B cell (primary cell): ENCODE data around the gene VPS26C. TPM values are rescaled to one million over a fixed set of nuclear protein-coding genes. Genes with fewer than 3 reads are reported as not detected.
"Not testable (repeated sequence)": the region's sequence is repeated elsewhere in the genome, so short reads cannot be mapped to it uniquely, and the experiment has no call there.

ENCODE experiments used
- ATAC-seq: fragments of 200-7000 bp; cut with Tn5 transposase; one replicate; pipeline ENCODE4 v1.10.0; 2021; ENCODE audit warnings: low read depth, mild to moderate bottlenecking, moderate number of reproducible peaks, moderate library complexity
- CTCF ChIA-PET: fragments of 350-600 bp; sonication (Branson Sonifier 250); formaldehyde crosslinking; loops from one replicate; lab custom pipeline; 2021; ENCODE audit warnings: antibody characterized with exemption, inconsistent platforms; lab: Charles Lee
- POLR2A ChIA-PET: fragments of 350-600 bp; sonication (Branson Sonifier 250); formaldehyde crosslinking; loops from one replicate; lab custom pipeline; 2021; ENCODE audit warnings: antibody characterized with exemption; lab: Charles Lee
- DNase-seq: peaks from one replicate; pipeline ENCODE4 v3.0.0; 2013
- H2AFZ ChIP-seq: 2 replicates; pipeline ENCODE4 v1.6.1; 2012; ENCODE audit warnings: mild to moderate bottlenecking, low read depth, low read length; ENCODE audit not compliant: insufficient read depth, poor library complexity, severe bottlenecking
- H3K27ac ChIP-seq, 2 donors: 1 replicate in 1 of 2; 2 replicates in 1 of 2; pipeline ENCODE4 v1.5.1; 2012 to 2013; ENCODE audit warnings: low read length in 2 of 2, mild to moderate bottlenecking in 2 of 2, moderate library complexity in 1 of 2
- H3K27me3 ChIP-seq, 4 experiments: fragments of 200-600 bp in 1 of 4; sonication (generic) in 1 of 4; replicated peaks in 1 of 4; 1 replicate in 2 of 4; 2 replicates in 2 of 4; pipeline versions ENCODE4 v1.6.1 to v1.7.0; 2013 to 2016; ENCODE audit warnings: low read length in 3 of 4, mild to moderate bottlenecking in 2 of 4, mixed read lengths in 1 of 4, moderate library complexity in 1 of 4; ENCODE audit not compliant: insufficient read depth in 4 of 4, control insufficient read depth in 3 of 4; ENCODE audit errors: control extremely low read depth in 1 of 4
- H3K36me3 ChIP-seq, 2 experiments: replicated peaks in 1 of 2; 1 replicate in 1 of 2; 2 replicates in 1 of 2; pipeline versions ENCODE4 v1.6.1 to v1.7.1; 2013; ENCODE audit warnings: low read length in 1 of 2; ENCODE audit not compliant: insufficient read depth in 2 of 2, control insufficient read depth in 1 of 2; ENCODE audit errors: control extremely low read depth in 1 of 2, extremely low read depth in 1 of 2
- H3K4me1 ChIP-seq, 2 donors: fragments of 200-600 bp in 1 of 2; sonication (generic) in 1 of 2; 1 replicate in 1 of 2; 2 replicates in 1 of 2; pipeline versions ENCODE4 v1.5.1 to v1.6.1; 2013 to 2017; ENCODE audit warnings: low read length in 2 of 2; ENCODE audit not compliant: control insufficient read depth in 2 of 2, insufficient read depth in 2 of 2
- H3K4me2 ChIP-seq: replicated peaks from 2 replicates; pipeline ENCODE3; 2012; ENCODE audit warnings: mild to moderate bottlenecking, low read depth, low read length; ENCODE audit not compliant: poor library complexity, severe bottlenecking
- H3K4me3 ChIP-seq, 5 experiments: fragments of 200-600 bp in 1 of 5; sonication (generic) in 1 of 5; 1 replicate in 3 of 5; 2 replicates in 2 of 5; pipeline versions ENCODE4 v1.5.1 to v1.7.0; 2011 to 2016; ENCODE audit warnings: low read length in 4 of 5, mild to moderate bottlenecking in 4 of 5, low read depth in 2 of 5, control low read depth in 1 of 5, moderate library complexity in 1 of 5; ENCODE audit not compliant: insufficient read depth in 1 of 5; ENCODE audit errors: control extremely low read depth in 1 of 5, extremely low read depth in 1 of 5
- H3K79me2 ChIP-seq: fragments of 200-600 bp; sonication (generic); one replicate; pipeline ENCODE4 v1.6.0; 2016; ENCODE audit warnings: low read length; ENCODE audit not compliant: control insufficient read depth, insufficient read depth
- H3K9ac ChIP-seq: fragments of 200-600 bp; sonication (generic); 2 replicates; pipeline ENCODE4 v1.6.1; 2017; ENCODE audit warnings: mild to moderate bottlenecking, low read length, moderate library complexity
- H3K9me3 ChIP-seq, 3 donors: one replicate each; pipeline versions ENCODE4 v1.6.1 to v1.7.1; 2013; ENCODE audit warnings: low read length in 2 of 3; ENCODE audit not compliant: control insufficient read depth in 2 of 3, insufficient read depth in 1 of 3; ENCODE audit errors: control extremely low read depth in 1 of 3
- H4K20me1 ChIP-seq: 2 replicates; pipeline ENCODE4 v1.6.0; 2012; ENCODE audit warnings: mild to moderate bottlenecking, low read length; ENCODE audit not compliant: insufficient read depth, control insufficient read depth, poor library complexity, severe bottlenecking
- H3K27ac Mint-ChIP-seq: one replicate; pipeline ENCODE4 v1.8.0; 2021; ENCODE audit warnings: mixed read lengths
- H3K27me3 Mint-ChIP-seq: one replicate; pipeline ENCODE4 v1.8.0; 2021; ENCODE audit warnings: mixed read lengths
- H3K4me1 Mint-ChIP-seq: one replicate; pipeline ENCODE4 v1.8.0; 2021; ENCODE audit warnings: mixed read lengths
- H3K4me3 Mint-ChIP-seq: one replicate; pipeline ENCODE4 v1.8.0; 2021; ENCODE audit warnings: mixed read lengths
- H3K9me3 Mint-ChIP-seq: one replicate; pipeline ENCODE4 v1.8.0; 2022; ENCODE audit warnings: mixed read lengths; ENCODE audit not compliant: insufficient read depth
- EZH2 ChIP-seq: IDR thresholded peaks from 2 replicates; pipeline ENCODE4 v1.6.1; 2012; ENCODE audit warnings: borderline replicate concordance, low read depth, mild to moderate bottlenecking, moderate library complexity, low read length; ENCODE audit not compliant: insufficient read depth, poor library complexity, severe bottlenecking
- WGBS: methylation state at CpG from one replicate; pipeline ENCODE4 v1.1.5; 2013; ENCODE audit warnings: missing lambda C conversion rate; ENCODE audit not compliant: insufficient coverage; 5-methylcytosine and 5-hydroxymethylcytosine counted together
- intact Hi-C: fragments of 100-400 bp; cut with micrococcal nuclease; formaldehyde crosslinking; loops from one replicate; pipeline ENCODE4 v1.10.0; 2022
- polyA plus RNA-seq: library from polyadenylated mRNA; depleted of rRNA; stranded (reverse); fragments of >200 nt; gene quantifications from 2 replicates; pipeline ENCODE4 v1.2.3, GENCODE V29; 2012
- total RNA-seq, 2 donors: library from RNA; stranded (reverse); fragments of 120-200 nt in 1 of 2; gene quantifications; 1 replicate in 1 of 2; 2 replicates in 1 of 2; pipeline versions ENCODE4 v1.2.3 to v1.2.4, GENCODE V29; 2013 to 2022
- TF ChIP-seq, protein P1 (sequence below): fragments of 200-600 bp; IDR thresholded peaks from one replicate; pipeline ENCODE4 v1.8.0; 2022; ENCODE audit warnings: antibody characterized with exemption, mild to moderate bottlenecking

VPS26C gene
- total and polyA plus RNA-seq, 2 donors (not counting 1 experiment from before 2014, with no cell fraction given) = 34.3 to 58.6 TPM

DNA sequence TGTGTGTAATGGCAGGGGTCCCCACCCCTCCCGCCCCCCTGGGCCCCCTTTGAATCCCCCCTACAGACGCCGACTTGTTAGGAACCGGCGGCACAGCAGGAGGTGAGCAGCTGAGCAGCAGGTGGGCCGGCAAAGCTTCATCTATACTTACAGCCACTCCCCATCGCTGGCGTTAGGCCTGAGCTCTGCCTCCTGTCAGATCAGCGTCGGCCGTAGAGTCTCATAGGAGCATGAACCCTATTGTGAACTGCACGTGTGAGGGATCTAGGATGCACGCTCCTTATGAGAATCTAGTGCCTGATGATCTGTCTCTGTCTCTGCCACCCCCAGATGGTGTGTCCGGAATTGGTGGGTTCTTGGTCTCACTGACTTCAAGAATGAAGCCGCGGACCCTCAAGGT, 14.9 kb upstream of the VPS26C start:
- Histone ChIP-seq H3K9me3 (no peaks in the 10 kb centered on the region), H4K20me1 (no peaks in the 10 kb centered on the region), H3K9ac (no peak overlapping the region), H2AFZ (no peak overlapping the region), H3K4me2 (peak overlapping the region; percentile 33), H3K27me3 (peaks cover 0 to 2% (median 0%) of the 10 kb centered on the region in 4 experiments), H3K79me2 (no peaks in the 10 kb centered on the region), H3K27ac (no peak overlapping the region), H3K36me3 (no peaks in the 10 kb centered on the region), H3K4me1 (no peaks in the 10 kb centered on the region), H3K4me3 (peak overlapping the region in 2 of 5 experiments; percentile 15 to 40)
- Mint-ChIP-seq H3K27ac (no peak overlapping the region), H3K27me3 (peaks cover 5% of the 10 kb centered on the region), H3K4me3 (peak overlapping the region; percentile 69), H3K9me3 (no peaks in the 10 kb centered on the region), H3K4me1 (no peaks in the 10 kb centered on the region)
- CTCF ChIA-PET = no interaction called here
- ATAC-seq = no peak
- 65% methylated on average over 13 of the region's 16 CpGs for WGBS
- DNase-seq = no peak
- intact Hi-C loops = no loop called here
- POLR2A ChIA-PET = no interaction called here
- no peak for TF ChIP-seq EZH2
- TF ChIP-seq, protein P1, sequence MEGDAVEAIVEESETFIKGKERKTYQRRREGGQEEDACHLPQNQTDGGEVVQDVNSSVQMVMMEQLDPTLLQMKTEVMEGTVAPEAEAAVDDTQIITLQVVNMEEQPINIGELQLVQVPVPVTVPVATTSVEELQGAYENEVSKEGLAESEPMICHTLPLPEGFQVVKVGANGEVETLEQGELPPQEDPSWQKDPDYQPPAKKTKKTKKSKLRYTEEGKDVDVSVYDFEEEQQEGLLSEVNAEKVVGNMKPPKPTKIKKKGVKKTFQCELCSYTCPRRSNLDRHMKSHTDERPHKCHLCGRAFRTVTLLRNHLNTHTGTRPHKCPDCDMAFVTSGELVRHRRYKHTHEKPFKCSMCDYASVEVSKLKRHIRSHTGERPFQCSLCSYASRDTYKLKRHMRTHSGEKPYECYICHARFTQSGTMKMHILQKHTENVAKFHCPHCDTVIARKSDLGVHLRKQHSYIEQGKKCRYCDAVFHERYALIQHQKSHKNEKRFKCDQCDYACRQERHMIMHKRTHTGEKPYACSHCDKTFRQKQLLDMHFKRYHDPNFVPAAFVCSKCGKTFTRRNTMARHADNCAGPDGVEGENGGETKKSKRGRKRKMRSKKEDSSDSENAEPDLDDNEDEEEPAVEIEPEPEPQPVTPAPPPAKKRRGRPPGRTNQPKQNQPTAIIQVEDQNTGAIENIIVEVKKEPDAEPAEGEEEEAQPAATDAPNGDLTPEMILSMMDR = no peak

- TF ChIP-seq EZH2 = no peak
- TF ChIP-seq, protein P1 = no peak
- Histone ChIP-seq H3K9me3 (no peaks in the 10 kb centered on the region), H3K4me1 (no peaks in the 10 kb centered on the region), H3K79me2 (no peaks in the 10 kb centered on the region), H2AFZ (peak overlapping the region; percentile 32), H3K27ac (no peak overlapping the region), H4K20me1 (no peaks in the 10 kb centered on the region), H3K9ac (no peak overlapping the region), H3K36me3 (no peaks in the 10 kb centered on the region), H3K4me3 (no peak overlapping the region), H3K4me2 (no peak overlapping the region), H3K27me3 (peaks cover 0 to 2% (median 0%) of the 10 kb centered on the region in 4 experiments)
- WGBS = 37% methylated on average over 5 of the region's 10 CpGs
- CTCF ChIA-PET = no interaction called here
- ATAC-seq (no peak), DNase-seq (no peak)
- Mint-ChIP-seq H3K27me3 (peaks cover 5% of the 10 kb centered on the region), H3K4me1 (no peaks in the 10 kb centered on the region), H3K9me3 (no peaks in the 10 kb centered on the region), H3K4me3 (no peak overlapping the region), H3K27ac (no peak overlapping the region)
- POLR2A ChIA-PET = no interaction called here
- intact Hi-C loops = no loop called here
Observed at GRCh38 chr21:37281579-37281978, 14.4 kb upstream of the VPS26C start.

GRCh38 chr21:37279271-37279670, 12.1 kb upstream of the VPS26C start:
- H3K27ac Mint-ChIP-seq, H3K79me2 ChIP-seq, H3K4me1 ChIP-seq, H4K20me1 ChIP-seq, H3K9me3 Mint-ChIP-seq, CTCF ChIA-PET, DNase-seq, H3K27ac ChIP-seq, H3K27me3 ChIP-seq, H3K27me3 Mint-ChIP-seq, H3K4me2 ChIP-seq, H3K4me3 Mint-ChIP-seq, ATAC-seq, H3K9ac ChIP-seq, H3K9me3 ChIP-seq, H3K4me3 ChIP-seq, H2AFZ ChIP-seq, POLR2A ChIA-PET, intact Hi-C loops, H3K4me1 Mint-ChIP-seq, H3K36me3 ChIP-seq: not testable (repeated sequence)
- WGBS = 100% methylated on average over 1 of the region's 4 CpGs
